ENCODE data around the gene SUSD6.

SUSD6 gene

DNA sequence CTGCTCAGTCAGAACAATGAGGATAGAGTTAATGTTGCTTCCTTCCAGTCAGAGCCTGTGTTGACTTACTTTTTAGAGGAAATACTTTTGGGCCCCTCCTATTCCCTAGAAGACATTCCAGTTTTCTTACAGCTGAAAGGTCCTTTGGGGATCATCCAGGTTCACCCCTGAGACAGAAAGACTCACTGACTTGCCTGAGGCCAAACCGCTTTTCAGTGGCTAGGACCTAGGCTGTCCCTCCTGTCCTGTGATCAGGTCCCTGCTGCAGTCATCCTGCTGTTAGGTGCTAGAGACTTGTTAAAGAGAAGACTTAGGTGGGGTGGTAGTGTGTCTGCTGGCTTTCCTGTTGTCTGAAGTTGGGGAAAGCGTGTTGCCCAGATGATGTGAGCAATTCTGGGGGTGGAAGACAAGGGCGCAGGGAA is 39.6 kb downstream of the SUSD6 start:
- no peak for DNase-seq (ENCODE audit: low read depth in 1 of 2, low spot score in 1 of 2)
- Histone ChIP-seq H3K27ac (replicated peaks) (no peak overlapping the region), H3K4me3 (replicated peaks; ENCODE audit: insufficient read depth, low read length) (no peak overlapping the region), H3K27me3 (ENCODE audit: insufficient read depth, poor library complexity, severe bottlenecking) (no peaks in the 10 kb centered on the region)
- TF ChIP-seq, protein P1, sequence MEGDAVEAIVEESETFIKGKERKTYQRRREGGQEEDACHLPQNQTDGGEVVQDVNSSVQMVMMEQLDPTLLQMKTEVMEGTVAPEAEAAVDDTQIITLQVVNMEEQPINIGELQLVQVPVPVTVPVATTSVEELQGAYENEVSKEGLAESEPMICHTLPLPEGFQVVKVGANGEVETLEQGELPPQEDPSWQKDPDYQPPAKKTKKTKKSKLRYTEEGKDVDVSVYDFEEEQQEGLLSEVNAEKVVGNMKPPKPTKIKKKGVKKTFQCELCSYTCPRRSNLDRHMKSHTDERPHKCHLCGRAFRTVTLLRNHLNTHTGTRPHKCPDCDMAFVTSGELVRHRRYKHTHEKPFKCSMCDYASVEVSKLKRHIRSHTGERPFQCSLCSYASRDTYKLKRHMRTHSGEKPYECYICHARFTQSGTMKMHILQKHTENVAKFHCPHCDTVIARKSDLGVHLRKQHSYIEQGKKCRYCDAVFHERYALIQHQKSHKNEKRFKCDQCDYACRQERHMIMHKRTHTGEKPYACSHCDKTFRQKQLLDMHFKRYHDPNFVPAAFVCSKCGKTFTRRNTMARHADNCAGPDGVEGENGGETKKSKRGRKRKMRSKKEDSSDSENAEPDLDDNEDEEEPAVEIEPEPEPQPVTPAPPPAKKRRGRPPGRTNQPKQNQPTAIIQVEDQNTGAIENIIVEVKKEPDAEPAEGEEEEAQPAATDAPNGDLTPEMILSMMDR (IDR thresholded peaks at IDR 0.05; ENCODE audit: insufficient read depth, low read length) = no peak
- TF ChIP-seq, protein P2, sequence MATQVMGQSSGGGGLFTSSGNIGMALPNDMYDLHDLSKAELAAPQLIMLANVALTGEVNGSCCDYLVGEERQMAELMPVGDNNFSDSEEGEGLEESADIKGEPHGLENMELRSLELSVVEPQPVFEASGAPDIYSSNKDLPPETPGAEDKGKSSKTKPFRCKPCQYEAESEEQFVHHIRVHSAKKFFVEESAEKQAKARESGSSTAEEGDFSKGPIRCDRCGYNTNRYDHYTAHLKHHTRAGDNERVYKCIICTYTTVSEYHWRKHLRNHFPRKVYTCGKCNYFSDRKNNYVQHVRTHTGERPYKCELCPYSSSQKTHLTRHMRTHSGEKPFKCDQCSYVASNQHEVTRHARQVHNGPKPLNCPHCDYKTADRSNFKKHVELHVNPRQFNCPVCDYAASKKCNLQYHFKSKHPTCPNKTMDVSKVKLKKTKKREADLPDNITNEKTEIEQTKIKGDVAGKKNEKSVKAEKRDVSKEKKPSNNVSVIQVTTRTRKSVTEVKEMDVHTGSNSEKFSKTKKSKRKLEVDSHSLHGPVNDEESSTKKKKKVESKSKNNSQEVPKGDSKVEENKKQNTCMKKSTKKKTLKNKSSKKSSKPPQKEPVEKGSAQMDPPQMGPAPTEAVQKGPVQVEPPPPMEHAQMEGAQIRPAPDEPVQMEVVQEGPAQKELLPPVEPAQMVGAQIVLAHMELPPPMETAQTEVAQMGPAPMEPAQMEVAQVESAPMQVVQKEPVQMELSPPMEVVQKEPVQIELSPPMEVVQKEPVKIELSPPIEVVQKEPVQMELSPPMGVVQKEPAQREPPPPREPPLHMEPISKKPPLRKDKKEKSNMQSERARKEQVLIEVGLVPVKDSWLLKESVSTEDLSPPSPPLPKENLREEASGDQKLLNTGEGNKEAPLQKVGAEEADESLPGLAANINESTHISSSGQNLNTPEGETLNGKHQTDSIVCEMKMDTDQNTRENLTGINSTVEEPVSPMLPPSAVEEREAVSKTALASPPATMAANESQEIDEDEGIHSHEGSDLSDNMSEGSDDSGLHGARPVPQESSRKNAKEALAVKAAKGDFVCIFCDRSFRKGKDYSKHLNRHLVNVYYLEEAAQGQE (IDR thresholded peaks at IDR 0.05; ENCODE audit: insufficient replicate concordance, low read depth) = no peak
- TF ChIP-seq GABPA (IDR thresholded peaks at IDR 0.05; ENCODE audit: low read depth) (no peak), POLR2AphosphoS5 (IDR thresholded peaks at IDR 0.05; ENCODE audit: low read depth) (no peak), SPI1 (IDR thresholded peaks at IDR 0.05; ENCODE audit: borderline replicate concordance, low read depth) (no peak)

DNA sequence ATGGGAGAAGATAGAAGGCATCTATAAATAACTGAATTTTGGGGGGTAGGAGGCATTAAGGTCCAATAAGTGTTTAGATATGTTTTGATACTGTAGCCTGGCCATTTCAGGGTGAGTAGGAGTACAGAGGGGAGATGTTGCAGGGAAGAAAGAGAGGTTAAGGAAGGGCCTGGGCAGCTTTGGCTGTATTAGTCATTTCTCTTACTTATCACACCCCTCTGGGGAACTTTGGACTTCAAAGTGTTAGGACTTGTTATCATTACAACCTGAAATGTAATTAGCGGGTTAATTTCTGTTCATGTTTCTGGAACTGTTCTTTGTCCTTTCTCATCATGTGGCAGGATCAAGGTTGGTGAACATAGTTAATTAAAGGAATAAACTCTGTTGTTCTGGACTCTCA is 40.3 kb downstream of the SUSD6 start:
- TF ChIP-seq SPI1 (IDR thresholded peaks at IDR 0.05; ENCODE audit: borderline replicate concordance, low read depth) (no peak), GABPA (IDR thresholded peaks at IDR 0.05; ENCODE audit: low read depth) (no peak), POLR2AphosphoS5 (IDR thresholded peaks at IDR 0.05; ENCODE audit: low read depth) (no peak)
- TF ChIP-seq, protein P1 (IDR thresholded peaks at IDR 0.05; ENCODE audit: insufficient read depth, low read length) = no peak
- TF ChIP-seq, protein P2 (IDR thresholded peaks at IDR 0.05; ENCODE audit: insufficient replicate concordance, low read depth) = no peak
- no peak overlapping the region for H3K4me3 ChIP-seq (replicated peaks; ENCODE audit: insufficient read depth, low read length)

DNA sequence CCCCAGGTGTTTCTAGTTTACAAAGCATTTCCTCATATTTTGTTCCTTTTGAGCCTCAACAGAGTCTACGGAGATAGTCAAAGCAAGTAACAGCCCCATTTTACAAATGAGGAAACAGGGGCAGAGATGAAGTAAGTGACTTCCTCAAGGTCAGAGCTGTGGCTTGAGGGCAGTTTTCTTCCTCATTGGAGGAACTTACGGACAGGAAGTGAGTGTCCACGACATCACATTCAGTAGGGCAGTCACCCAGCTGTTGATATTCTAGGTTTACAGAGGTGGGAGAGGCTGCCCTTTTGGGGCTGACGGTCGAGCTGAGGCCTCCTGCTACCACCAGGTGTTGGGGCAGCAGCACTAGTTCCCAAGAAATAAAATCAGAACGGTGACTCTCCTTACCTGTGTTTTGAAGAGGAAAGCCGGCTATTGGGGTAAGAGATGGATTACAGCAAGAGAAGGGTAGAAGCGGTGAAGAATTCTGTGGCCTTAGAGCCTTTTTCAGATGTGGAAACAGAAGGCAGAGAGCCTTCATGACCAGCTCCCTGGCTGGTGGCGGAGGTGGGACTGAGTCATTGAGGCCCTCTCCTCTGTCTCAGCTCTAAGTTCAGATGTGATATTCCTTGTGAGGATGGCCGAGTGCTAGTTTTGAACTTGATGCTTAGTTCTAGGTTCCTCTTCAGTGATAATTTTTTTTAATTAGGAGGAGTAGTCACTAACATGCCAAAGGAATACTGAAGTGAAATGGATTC is 41.7 kb downstream of the SUSD6 start:
- H3K27ac ChIP-seq (replicated peaks) = peak overlapping the region; percentile 79
- peak; percentile 65 to 76 for DNase-seq (ENCODE audit: low read depth in 1 of 2, low spot score in 1 of 2)
- H3K4me3 ChIP-seq (replicated peaks; ENCODE audit: insufficient read depth, low read length) = peak overlapping the region; percentile 4; the same call in 1 of the 2 replicates
- TF ChIP-seq, protein P2 (IDR thresholded peaks at IDR 0.05; ENCODE audit: insufficient replicate concordance, low read depth) = no peak
- TF ChIP-seq GABPA (IDR thresholded peaks at IDR 0.05; ENCODE audit: low read depth) (no peak), SPI1 (IDR thresholded peaks at IDR 0.05; ENCODE audit: borderline replicate concordance, low read depth) (peak; percentile 85)
- H3K27me3 ChIP-seq (ENCODE audit: insufficient read depth, poor library complexity, severe bottlenecking) = no peaks in the 10 kb centered on the region

More for the DNA sequence above, 40.3 kb downstream of the SUSD6 start:
- no peaks in the 10 kb centered on the region for H3K27me3 ChIP-seq (ENCODE audit: insufficient read depth, poor library complexity, severe bottlenecking)
- peak overlapping the region; percentile 79 for H3K27ac ChIP-seq (replicated peaks)
- DNase-seq (ENCODE audit: low read depth in 1 of 2, low spot score in 1 of 2) = no peak
